HEK293 (cell line): ENCODE data around the gene ASIC4.
A peak's percentile ranks its signal among the peaks of the same experiment; 100 is the strongest.

Experiments used
- CTCF ChIA-PET: fragments of 350-600 bp; formaldehyde crosslinking; extraction: SDS; loops from one replicate; lab custom pipeline; 2021; ENCODE audit warnings: antibody characterized with exemption; lab: Yijun Ruan, JAX
- POLR2A ChIA-PET: fragments of 300-600 bp; formaldehyde crosslinking; extraction: SDS; loops from one replicate; lab custom pipeline; 2020; ENCODE audit warnings: antibody characterized with exemption, inconsistent platforms; lab: Yijun Ruan, JAX
- H3K27ac ChIP-seq: fragments of 200-500 bp; sonication (Bioruptor generic); 2 replicates; pipeline ENCODE4 v1.5.1; 2014; ENCODE audit warnings: low read depth, low read length, control low read depth, inconsistent platforms; ENCODE audit errors: extremely low read depth
- H3K36me3 ChIP-seq, 2 experiments: fragments of 200-500 bp in 1 of 2; sonication (Bioruptor generic) in 1 of 2; 1 replicate in 1 of 2; 2 replicates in 1 of 2; pipeline ENCODE4 v1.5.1; 2014 to 2017; ENCODE audit warnings: inconsistent platforms in 2 of 2, low read length in 2 of 2; ENCODE audit not compliant: control insufficient read depth in 2 of 2, insufficient read depth in 1 of 2
- H3K4me1 ChIP-seq: fragments of 200-500 bp; sonication (Bioruptor generic); 2 replicates; pipeline ENCODE4 v1.5.1; 2014; ENCODE audit warnings: mild to moderate bottlenecking, low read length, inconsistent platforms; ENCODE audit not compliant: control insufficient read depth, insufficient read depth
- H3K4me3 ChIP-seq: 2 replicates; pipeline ENCODE4 v1.5.1; 2011; ENCODE audit warnings: low read depth, mild to moderate bottlenecking, control low read depth, low read length, moderate library complexity
- H3K9me3 ChIP-seq: fragments of 200-500 bp; sonication (Bioruptor generic); 2 replicates; pipeline ENCODE4 v1.5.1; 2014; ENCODE audit warnings: low read depth, low read length, inconsistent platforms; ENCODE audit not compliant: control insufficient read depth, insufficient read depth
- EGR2 ChIP-seq: fragments of 450-650 bp; formaldehyde crosslinking; IDR thresholded peaks from 2 replicates; pipeline ENCODE4 v1.5.1; 2016; ENCODE audit warnings: low read depth, missing biosample characterization, missing genetic modification characterization
- FEZF1 ChIP-seq: fragments of 450-650 bp; formaldehyde crosslinking; IDR thresholded peaks from 2 replicates; pipeline ENCODE4 v1.5.1; 2016; ENCODE audit warnings: missing biosample characterization, missing genetic modification characterization
- GLIS2 ChIP-seq: fragments of 450-650 bp; formaldehyde crosslinking; IDR thresholded peaks from 2 replicates; pipeline ENCODE4 v1.5.1; 2016; ENCODE audit warnings: missing biosample characterization, missing genetic modification characterization
- HIC1 ChIP-seq: fragments of 450-650 bp; formaldehyde crosslinking; IDR thresholded peaks from 2 replicates; pipeline ENCODE4 v1.5.1; 2016; ENCODE audit warnings: missing biosample characterization, missing genetic modification characterization
- KLF9 ChIP-seq: fragments of 450-650 bp; formaldehyde crosslinking; IDR thresholded peaks from 2 replicates; pipeline ENCODE4 v1.5.1; 2016; ENCODE audit warnings: missing biosample characterization, missing genetic modification characterization, low read depth
- MZF1 ChIP-seq: fragments of 450-650 bp; formaldehyde crosslinking; IDR thresholded peaks from 2 replicates; pipeline ENCODE4 v1.5.1; 2017; ENCODE audit warnings: missing biosample characterization, missing genetic modification characterization, borderline replicate concordance
- PATZ1 ChIP-seq: fragments of 450-650 bp; formaldehyde crosslinking; IDR thresholded peaks from 2 replicates; pipeline ENCODE4 v1.5.1; 2016; ENCODE audit warnings: missing biosample characterization, missing genetic modification characterization
- SETDB1 ChIP-seq: IDR thresholded peaks from one replicate; pipeline ENCODE4 v1.6.1; 2017; ENCODE audit warnings: mild to moderate bottlenecking, low read length, moderate library complexity, mixed read lengths; ENCODE audit not compliant: insufficient read length
- ZBTB17 ChIP-seq: fragments of 450-650 bp; formaldehyde crosslinking; IDR thresholded peaks from 2 replicates; pipeline ENCODE4 v1.5.1; 2016; ENCODE audit warnings: missing biosample characterization, missing genetic modification characterization
- ZBTB48 ChIP-seq: fragments of 450-650 bp; formaldehyde crosslinking; IDR thresholded peaks from 2 replicates; pipeline ENCODE4 v1.5.1; 2016; ENCODE audit warnings: missing biosample characterization, missing genetic modification characterization
- ZBTB6 ChIP-seq: fragments of 450-650 bp; formaldehyde crosslinking; IDR thresholded peaks from 2 replicates; pipeline ENCODE4 v1.5.1; 2017; ENCODE audit warnings: missing biosample characterization, missing genetic modification characterization
- ZFP37 ChIP-seq: fragments of 450-650 bp; formaldehyde crosslinking; IDR thresholded peaks from 2 replicates; pipeline ENCODE4 v1.5.1; 2016; ENCODE audit warnings: missing biosample characterization, missing genetic modification characterization
- ZFP41 ChIP-seq: fragments of 450-650 bp; formaldehyde crosslinking; IDR thresholded peaks from 2 replicates; pipeline ENCODE4 v1.5.1; 2016; ENCODE audit warnings: missing biosample characterization, missing genetic modification characterization, borderline replicate concordance
- ZNF121 ChIP-seq: fragments of 450-650 bp; formaldehyde crosslinking; IDR thresholded peaks from 2 replicates; pipeline ENCODE4 v1.5.1; 2016; ENCODE audit warnings: missing biosample characterization, missing genetic modification characterization
- ZNF138 ChIP-seq: fragments of 450-650 bp; formaldehyde crosslinking; IDR thresholded peaks from 2 replicates; pipeline ENCODE4 v1.5.1; 2016; ENCODE audit warnings: missing biosample characterization, missing genetic modification characterization, borderline replicate concordance
- ZNF24 ChIP-seq: fragments of 450-650 bp; formaldehyde crosslinking; IDR thresholded peaks from 2 replicates; pipeline ENCODE4 v1.5.1; 2016; ENCODE audit warnings: missing biosample characterization, missing genetic modification characterization
- ZNF311 ChIP-seq: fragments of 450-650 bp; formaldehyde crosslinking; IDR thresholded peaks from 2 replicates; pipeline ENCODE4 v1.5.1; 2017; ENCODE audit warnings: missing biosample characterization, missing genetic modification characterization, borderline replicate concordance
- ZNF341 ChIP-seq: fragments of 450-650 bp; formaldehyde crosslinking; IDR thresholded peaks from 2 replicates; pipeline ENCODE4; 2016; ENCODE audit warnings: low read depth, missing biosample characterization, missing genetic modification characterization
- ZNF404 ChIP-seq: fragments of 450-650 bp; formaldehyde crosslinking; IDR thresholded peaks from 2 replicates; pipeline ENCODE4 v1.5.1; 2017; ENCODE audit warnings: missing biosample characterization, missing genetic modification characterization
- ZNF426 ChIP-seq: fragments of 450-650 bp; formaldehyde crosslinking; IDR thresholded peaks from 2 replicates; pipeline ENCODE4 v1.5.1; 2017; ENCODE audit warnings: missing biosample characterization, missing genetic modification characterization, mild to moderate bottlenecking, inconsistent platforms, moderate library complexity
- ZNF433 ChIP-seq: fragments of 450-650 bp; formaldehyde crosslinking; IDR thresholded peaks from 2 replicates; pipeline ENCODE4 v1.5.1; 2016; ENCODE audit warnings: missing biosample characterization, missing genetic modification characterization, low read depth
- ZNF501 ChIP-seq: fragments of 450-650 bp; formaldehyde crosslinking; IDR thresholded peaks from 2 replicates; pipeline ENCODE4 v1.5.1; 2016; ENCODE audit warnings: missing biosample characterization, missing genetic modification characterization
- ZNF530 ChIP-seq: fragments of 450-650 bp; formaldehyde crosslinking; IDR thresholded peaks from 2 replicates; pipeline ENCODE4 v1.5.1; 2016; ENCODE audit warnings: low read depth, missing biosample characterization, missing genetic modification characterization
- ZNF596 ChIP-seq: fragments of 450-650 bp; IDR thresholded peaks from 2 replicates; pipeline ENCODE4 v1.5.0; 2018; ENCODE audit warnings: missing biosample characterization, mild to moderate bottlenecking, missing genetic modification characterization, moderate library complexity
- ZNF670 ChIP-seq: fragments of 450-650 bp; formaldehyde crosslinking; IDR thresholded peaks from 2 replicates; pipeline ENCODE4 v1.5.1; 2016; ENCODE audit warnings: missing biosample characterization, missing genetic modification characterization, low read depth
- ZNF701 ChIP-seq: fragments of 450-650 bp; formaldehyde crosslinking; IDR thresholded peaks from 2 replicates; pipeline ENCODE4 v1.5.1; 2016; ENCODE audit warnings: missing biosample characterization, missing genetic modification characterization
- ZNF777 ChIP-seq: fragments of 450-650 bp; formaldehyde crosslinking; IDR thresholded peaks from 2 replicates; pipeline ENCODE4 v1.5.1; 2017; ENCODE audit warnings: missing biosample characterization, missing genetic modification characterization, borderline replicate concordance
- ZSCAN16 ChIP-seq: fragments of 450-650 bp; formaldehyde crosslinking; IDR thresholded peaks from 2 replicates; pipeline ENCODE4 v1.5.1; 2016; ENCODE audit warnings: missing biosample characterization, missing genetic modification characterization

ASIC4 gene

GRCh38 chr2:219571311-219572236, 57.3 kb downstream of the ASIC4 start, which contains the start of gene OBSL1 (continued):
- TF ChIP-seq ZNF670, result no peak
- TF ChIP-seq ZNF24, result peak; percentile 64; the same call in 1 of the 2 replicates
- TF ChIP-seq ZNF311 (tag by site-specific recombination), result no peak
- no peak for TF ChIP-seq ZNF426 (tag by site-specific recombination)

GRCh38 chr2:219572237-219573001, 58.1 kb downstream of the ASIC4 start, which contains the start of gene INHA:
Gene INHA, plus strand, starts transcription at chr2:219572310. Its CDS starts 65 bp downstream, at chr2:219572375.
- Histone ChIP-seq H3K4me3 (peak within 1 kb of the TSS; percentile 91), H3K9me3 (no peaks in the 10 kb centered on the region), H3K36me3 (peaks cover 0 to 27% of the 10 kb centered on the region in 2 experiments; a peak in 1 of 3 replicates), H3K4me1 (peaks cover 15% of the 10 kb centered on the region), H3K27ac (peak within 1 kb of the TSS; percentile 86)
- POLR2A ChIA-PET, result interaction anchor here (0.6 to 2.5 kb wide), 5 partner anchors 11 to 31 kb away, joined by 3 to 44 read pairs (median 10); partner anchors contain the start of gene STK11IP
- CTCF ChIA-PET, result interaction anchor here (0.5 to 1.7 kb wide), 6 partner anchors 21 to 295 kb away, joined by 3 to 13 read pairs (median 4); no protein-coding TSS in a partner anchor
- TF ChIP-seq SETDB1 (no peak), FEZF1 (tag by site-specific recombination) (no peak), ZNF138 (tag by site-specific recombination) (no peak), KLF9 (tag by site-specific recombination) (0 out of 2 replicates have a peak, but pooled peaks have one; percentile 3), ZNF433 (tag by site-specific recombination) (no peak), HIC1 (peak; percentile 82; the same call in 1 of the 2 replicates), GLIS2 (tag by site-specific recombination) (peak; percentile 37), MZF1 (tag by site-specific recombination) (no peak), ZNF501 (peak; percentile 14; the same call in 1 of the 2 replicates), ZNF121 (tag by site-specific recombination) (0 out of 2 replicates have a peak, but pooled peaks have one; percentile 41), ZNF404 (no peak), ZBTB6 (tag by site-specific recombination) (no peak), ZBTB17 (tag by site-specific recombination) (no peak), ZFP37 (tag by site-specific recombination) (no peak), ZNF530 (tag by site-specific recombination) (no peak), ZNF341 (tag by site-specific recombination) (no peak), ZBTB48 (tag by site-specific recombination) (peak; percentile 1; the same call in 1 of the 2 replicates), ZSCAN16 (tag by site-specific recombination) (no peak), EGR2 (tag by site-specific recombination) (no peak), ZNF701 (no peak), ZFP41 (tag by site-specific recombination) (no peak), ZNF596 (tag by site-specific recombination) (no peak), ZNF777 (tag by site-specific recombination) (no peak), PATZ1 (tag by site-specific recombination) (no peak)
